Effector CD8-positive, alpha-beta T cell (primary cell): ENCODE results near the gene OXCT1.
"Not testable (repeated sequence)": the region's sequence is repeated elsewhere in the genome, so short reads cannot be mapped to it uniquely, and the experiment has no call there.

Experiments
- DNase-seq: peaks from one replicate; lab custom pipeline; 2025; lab: John Stamatoyannopoulos, UW

OXCT1 gene

GRCh38 chr5:41721516-41721915 lies 148.7 kb downstream of the OXCT1 start:
- no peak for DNase-seq

DNA sequence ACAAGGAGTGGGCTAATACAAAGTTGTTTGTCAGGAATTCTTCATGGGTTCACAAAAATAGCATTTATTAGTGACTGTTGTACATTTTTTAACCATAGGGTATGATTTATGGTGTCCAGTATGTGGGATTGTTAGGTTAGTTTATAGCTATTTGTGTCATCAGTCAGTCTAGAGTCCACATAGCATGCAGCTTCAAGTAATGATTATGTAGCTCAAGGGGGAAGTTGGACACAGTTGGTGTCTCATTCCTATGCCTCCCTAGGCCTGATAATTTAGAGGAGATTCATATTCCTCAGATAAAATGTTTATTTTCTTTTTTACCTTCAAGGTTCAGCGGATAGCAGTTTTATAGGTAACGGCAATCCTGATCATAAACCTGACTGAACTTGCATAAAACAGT lies 153.8 kb downstream of the OXCT1 start:
- no peak for DNase-seq

- DNase-seq = not testable (repeated sequence)
Measured at GRCh38 chr5:41714446-41714845, 155.8 kb downstream of the OXCT1 start.

- no peak for DNase-seq
Measured at GRCh38 chr5:41708604-41708940, 161.7 kb downstream of the OXCT1 start.

GRCh38 chr5:41707853-41708603 lies 162.2 kb downstream of the OXCT1 start:
- no peak for DNase-seq

GRCh38 chr5:41695920-41696582 lies 174.2 kb downstream of the OXCT1 start:
- no peak for DNase-seq

GRCh38 chr5:41686767-41687166 lies 183.5 kb downstream of the OXCT1 start:
- DNase-seq = no peak

GRCh38 chr5:41686191-41686590 lies 184.0 kb downstream of the OXCT1 start:
- no peak for DNase-seq

- no peak for DNase-seq
Measured at GRCh38 chr5:41683181-41683580, 187.0 kb downstream of the OXCT1 start.

DNA sequence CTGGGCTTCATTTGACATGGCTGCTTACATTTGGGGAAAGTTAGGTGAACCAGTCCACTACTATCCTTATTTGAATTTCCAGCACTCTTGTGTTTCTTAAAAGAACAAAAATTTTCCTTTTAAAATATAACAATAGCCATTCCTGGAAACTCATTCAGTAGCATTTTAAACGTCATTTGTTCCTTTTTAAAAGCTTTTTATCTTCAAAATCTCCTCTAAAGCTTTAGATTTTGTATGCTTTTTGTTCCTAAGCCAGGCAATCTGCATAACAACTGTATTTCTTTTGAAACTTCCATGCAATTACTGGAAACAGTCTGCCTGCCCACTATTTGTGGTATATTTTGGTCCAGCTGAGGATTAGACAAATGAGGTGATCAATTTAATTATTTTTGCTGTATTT lies 187.6 kb downstream of the OXCT1 start:
- no peak for DNase-seq

GRCh38 chr5:41681840-41682239 lies 188.4 kb downstream of the OXCT1 start:
- no peak for DNase-seq
